Measurements from ENCODE around the gene CYB5RL.
"Not testable (repeated sequence)": the region's sequence is repeated elsewhere in the genome, so short reads cannot be mapped to it uniquely, and the experiment has no call there.

Gene CYB5RL

GRCh38 chr1:54186056-54186455 is 13.8 kb downstream of the CYB5RL start:
- no peak for DNase-seq (ENCODE audit: low spot score)

GRCh38 chr1:54180701-54181360 is 19.0 kb downstream of the CYB5RL start:
- no peak for DNase-seq (ENCODE audit: low spot score)

- DNase-seq (ENCODE audit: low spot score) = no peak
Measured at GRCh38 chr1:54178296-54179070, 21.3 kb downstream of the CYB5RL start.

GRCh38 chr1:54177726-54178125 is 22.1 kb downstream of the CYB5RL start:
- DNase-seq (ENCODE audit: low spot score) = no peak

- no peak for DNase-seq (ENCODE audit: low spot score)
Measured at GRCh38 chr1:54176621-54177327, 23.1 kb downstream of the CYB5RL start.

DNA sequence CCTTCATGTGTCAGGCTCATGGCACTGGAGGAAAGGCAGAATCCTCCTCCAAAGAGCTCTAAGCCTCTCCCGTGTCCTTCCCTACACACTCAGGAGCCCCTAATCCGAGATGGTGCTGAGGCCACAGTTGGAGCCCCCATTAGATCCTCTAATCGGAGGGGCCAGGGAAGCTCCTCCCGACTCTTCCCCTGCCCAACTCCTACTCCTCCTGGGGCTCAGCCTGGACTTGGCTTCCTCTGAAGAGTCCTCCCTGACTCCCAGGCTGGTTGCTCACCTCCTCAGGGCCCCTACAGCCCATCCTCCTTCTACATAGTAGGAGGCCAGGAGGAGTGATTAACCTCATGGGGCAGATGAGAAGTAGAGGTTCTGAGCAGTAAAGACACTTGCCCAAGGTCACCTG is 25.7 kb downstream of the CYB5RL start:
- no peak for DNase-seq (ENCODE audit: low spot score)

DNA sequence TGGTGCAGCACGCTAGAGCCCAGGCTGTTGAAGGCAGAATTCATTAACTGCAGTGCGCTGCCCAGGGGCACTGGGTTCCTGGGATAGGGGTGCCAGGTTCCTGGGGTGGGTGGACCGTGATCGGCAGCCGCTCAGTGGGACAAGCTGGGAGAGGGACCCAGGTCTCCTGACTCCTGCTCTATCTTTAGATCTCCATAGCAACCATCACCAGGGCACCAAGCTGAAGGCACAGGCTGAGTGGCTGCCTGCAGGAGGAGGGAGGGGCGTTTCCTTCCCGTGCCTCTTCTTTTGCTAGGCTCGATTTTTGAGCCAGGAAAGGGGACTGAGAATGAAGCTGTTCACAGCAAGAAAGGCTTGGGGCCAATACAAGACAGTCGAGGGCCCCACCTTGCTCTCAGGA is 26.1 kb downstream of the CYB5RL start:
- DNase-seq (ENCODE audit: low spot score) = no peak

DNA sequence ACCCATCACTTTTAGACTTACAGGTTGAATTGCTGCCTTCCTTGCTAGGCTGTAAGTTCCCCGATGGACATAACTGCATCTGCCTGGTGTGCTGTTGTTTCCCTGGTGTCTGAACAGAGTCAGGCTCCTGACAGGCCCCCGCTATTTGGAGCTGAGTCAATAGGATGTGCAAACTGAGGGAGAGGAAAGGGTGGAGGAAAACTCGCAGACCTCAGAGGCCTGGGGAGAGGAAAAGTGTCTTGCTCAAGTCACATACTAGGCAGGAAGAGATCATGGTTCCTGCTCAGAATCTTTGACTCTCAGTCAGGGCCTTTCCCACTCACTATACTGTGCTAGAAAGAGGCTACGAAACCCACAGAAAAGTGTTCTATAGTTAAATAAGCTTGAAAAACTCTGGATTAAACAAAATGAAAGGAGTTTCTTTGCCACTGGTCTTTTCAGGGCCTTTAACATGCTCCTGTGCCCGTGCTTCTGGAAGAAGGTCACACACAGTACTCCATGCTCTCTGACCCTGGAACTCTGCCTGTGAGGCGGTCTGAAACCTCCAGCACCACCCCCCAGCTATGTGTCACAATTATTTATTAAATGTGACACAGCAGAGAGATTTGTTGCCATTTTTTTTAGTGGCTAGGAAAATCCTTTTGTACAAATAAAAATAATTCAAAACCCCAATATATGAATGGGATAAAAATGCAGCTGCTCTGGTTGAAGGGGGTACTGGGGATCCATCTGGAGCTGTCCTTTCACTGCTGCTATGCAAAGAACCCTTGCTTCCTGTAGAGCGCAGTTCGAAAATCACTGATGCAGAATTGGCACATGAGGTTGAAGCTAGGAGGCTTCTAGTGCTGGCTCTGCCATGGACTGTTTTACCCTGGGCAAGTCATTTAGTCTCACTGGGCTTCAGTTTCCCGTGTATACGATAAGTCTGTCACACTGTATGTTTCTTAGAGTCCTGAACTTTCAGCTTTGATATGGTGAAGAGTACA is 26.9 kb downstream of the CYB5RL start:
- DNase-seq (ENCODE audit: low spot score) = no peak

- DNase-seq (ENCODE audit: low spot score) = no peak
Measured at GRCh38 chr1:54171606-54172005, 28.2 kb downstream of the CYB5RL start.

DNA sequence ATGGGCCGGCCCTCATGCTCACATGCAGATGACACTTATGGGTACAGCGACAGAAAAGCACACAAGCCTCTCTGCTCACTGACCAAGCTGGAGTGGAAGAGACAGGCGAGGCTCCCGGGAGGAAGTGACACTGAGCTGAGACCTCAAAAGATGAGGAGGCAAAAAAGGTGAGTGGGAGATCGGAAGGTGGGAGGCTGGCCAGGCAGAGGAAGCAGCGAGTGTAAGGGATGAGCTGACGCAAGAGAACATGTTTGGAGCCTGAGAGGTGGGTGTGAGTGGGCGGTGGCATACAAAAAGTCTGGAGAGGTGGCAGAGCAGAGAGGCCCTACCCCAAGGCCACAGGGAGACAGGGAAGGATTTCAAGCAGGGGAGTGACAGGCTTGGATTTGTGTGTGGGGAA is 28.8 kb downstream of the CYB5RL start:
- no peak for DNase-seq (ENCODE audit: low spot score)

DNA sequence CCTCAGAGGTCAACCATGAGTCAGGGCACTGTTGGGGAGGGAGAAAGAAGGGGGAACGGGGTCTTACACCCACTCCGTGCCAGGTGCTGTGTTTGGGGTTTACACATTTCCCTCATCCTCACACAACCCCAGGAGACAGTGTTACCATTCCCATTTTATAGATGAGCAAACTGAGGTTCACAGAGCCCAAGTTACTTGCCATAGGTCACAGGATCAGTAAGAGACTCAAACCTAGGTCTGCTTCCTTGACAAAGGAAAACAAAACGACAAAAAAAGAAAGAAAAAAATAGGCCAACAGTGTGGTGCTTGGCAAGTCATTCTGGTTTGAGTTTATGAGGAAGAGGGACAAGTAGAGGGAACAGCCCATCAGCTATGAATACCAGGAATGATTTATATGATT is 30.8 kb downstream of the CYB5RL start:
- no peak for DNase-seq (ENCODE audit: low spot score)

DNA sequence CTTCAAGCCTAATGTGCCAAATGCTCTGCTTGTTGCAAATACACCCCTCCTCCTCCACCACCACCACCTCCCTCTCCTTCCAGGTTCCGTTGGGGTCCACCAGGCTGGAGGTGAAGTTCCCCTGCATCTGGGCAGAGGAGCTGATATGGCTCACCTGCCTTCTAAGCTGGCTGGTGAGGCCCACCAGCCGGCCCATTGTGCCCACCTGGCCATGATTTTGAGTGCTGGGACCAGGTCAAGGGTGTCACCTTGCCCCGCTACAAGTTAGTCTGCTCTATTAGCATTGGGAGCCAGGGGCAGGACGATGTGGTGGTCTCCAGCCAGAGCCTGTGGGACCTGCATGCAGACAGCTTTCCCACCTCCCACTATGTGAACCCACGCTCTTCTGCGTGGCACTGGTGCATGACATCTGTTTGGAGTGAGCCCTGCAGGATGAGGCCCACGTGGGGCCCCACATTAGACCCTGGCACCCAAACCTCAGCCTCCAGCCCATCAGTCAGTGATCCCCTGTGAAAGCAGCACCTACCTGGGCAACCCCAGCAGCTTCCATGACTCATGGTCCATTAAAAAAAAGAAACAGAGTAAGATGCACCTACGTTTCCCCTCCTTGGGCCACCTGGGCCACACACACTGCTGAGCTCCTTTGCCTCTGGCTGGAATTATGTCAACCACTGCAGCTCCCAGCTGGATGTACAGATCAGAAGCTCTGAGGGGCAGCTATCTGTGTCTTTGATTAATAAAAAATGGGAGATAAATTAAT is 31.4 kb downstream of the CYB5RL start:
- no peak for DNase-seq (ENCODE audit: low spot score)

- peak; percentile 38 for DNase-seq (ENCODE audit: low spot score)
Measured at GRCh38 chr1:54167422-54168139, 32.2 kb downstream of the CYB5RL start.

DNA sequence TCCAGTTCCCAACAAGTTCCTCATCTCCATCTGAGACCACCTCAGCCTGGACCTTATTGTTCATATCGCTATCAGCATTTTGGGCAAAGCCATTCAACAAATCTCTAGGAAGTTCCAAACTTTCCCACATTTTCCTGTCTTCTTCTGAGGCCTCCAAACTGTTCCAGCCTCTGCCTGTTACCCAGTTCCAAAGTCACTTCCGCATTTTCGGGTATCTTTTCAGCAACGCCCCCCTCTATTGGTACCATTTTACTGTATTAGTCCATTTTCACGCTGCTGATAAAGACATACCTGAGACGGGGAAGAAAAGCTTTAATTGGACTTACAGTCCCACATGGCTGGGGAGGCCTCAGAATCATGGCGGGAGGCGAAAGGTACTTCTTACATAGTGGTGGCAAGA is 33.5 kb downstream of the CYB5RL start:
- not testable (repeated sequence) for DNase-seq (ENCODE audit: low spot score)

- DNase-seq (ENCODE audit: low spot score) = no peak
Measured at GRCh38 chr1:54165146-54165545, 34.7 kb downstream of the CYB5RL start.

DNA sequence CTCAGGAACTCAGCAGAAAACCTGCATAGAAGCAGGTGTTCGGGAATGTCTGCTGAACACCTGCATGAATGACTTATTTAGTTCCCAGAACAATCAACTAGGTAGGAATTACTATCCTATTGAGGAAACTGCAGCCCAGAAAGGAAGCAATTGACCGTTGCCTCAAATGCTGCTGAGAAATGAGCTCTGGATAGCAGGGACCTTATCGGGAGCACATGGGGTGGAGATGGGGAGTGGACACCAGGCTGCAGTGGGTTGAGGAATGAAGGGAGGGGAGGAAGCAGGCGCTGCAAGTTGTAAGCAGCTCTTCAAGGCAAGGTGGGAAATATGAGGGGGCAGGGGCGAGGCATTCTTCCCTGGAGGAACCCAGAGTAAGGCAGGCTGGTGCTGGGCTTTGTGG is 36.3 kb downstream of the CYB5RL start:
- DNase-seq (ENCODE audit: low spot score) = no peak

DNA sequence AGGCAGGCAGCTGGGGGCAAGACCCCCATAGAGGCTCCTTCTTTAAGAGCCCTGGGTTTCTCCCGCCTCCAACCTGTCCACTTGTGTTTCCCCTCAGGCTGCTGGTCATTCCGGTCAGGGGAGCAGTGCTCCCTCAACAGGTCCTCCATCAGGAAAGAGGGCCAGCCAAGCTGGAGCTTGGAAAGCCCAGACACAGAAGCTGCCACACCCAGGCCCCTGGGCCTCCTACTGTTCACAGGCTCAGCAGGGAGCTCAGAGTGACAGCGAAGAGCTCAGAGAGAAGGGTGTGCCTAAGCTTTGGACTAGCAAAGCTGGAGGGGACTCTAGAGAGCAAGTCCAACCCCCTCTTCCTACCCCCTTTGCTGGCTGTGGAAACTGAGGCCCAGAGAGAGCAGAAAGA is 36.8 kb downstream of the CYB5RL start:
- DNase-seq (ENCODE audit: low spot score) = no peak

- DNase-seq (ENCODE audit: low spot score) = no peak
Measured at GRCh38 chr1:54161495-54162168, 38.2 kb downstream of the CYB5RL start.

GRCh38 chr1:54160351-54160750 is 39.5 kb downstream of the CYB5RL start:
- DNase-seq (ENCODE audit: low spot score) = peak; percentile 40
